C1 segment of cervical spinal cord (tissue), 14 donors: ENCODE measurements around the gene SDK2.
A peak's percentile ranks its signal among the peaks of the same experiment; 100 is the strongest.

Source experiments
- DNase-seq, 14 donors: peaks; one replicate each; lab custom pipeline; 2025; lab: John Stamatoyannopoulos, UW

The SDK2 gene

GRCh38 chr17:73561111-73561510, 83.1 kb downstream of the SDK2 start:
- DNase-seq = no peak

- no peak for DNase-seq
Measured at GRCh38 chr17:73560661-73561060, 83.6 kb downstream of the SDK2 start.

- no peak for DNase-seq
Measured at GRCh38 chr17:73559532-73559931, 84.7 kb downstream of the SDK2 start.

GRCh38 chr17:73555199-73555960, 88.9 kb downstream of the SDK2 start:
- DNase-seq = no peak

GRCh38 chr17:73554498-73554897, 89.7 kb downstream of the SDK2 start:
- DNase-seq = no peak

- DNase-seq = no peak
Measured at GRCh38 chr17:73553311-73553710, 90.9 kb downstream of the SDK2 start.

GRCh38 chr17:73552300-73553048, 91.8 kb downstream of the SDK2 start:
- DNase-seq = no peak

GRCh38 chr17:73551759-73552158, 92.5 kb downstream of the SDK2 start:
- no peak for DNase-seq

- no peak for DNase-seq
Measured at GRCh38 chr17:73551144-73551543, 93.1 kb downstream of the SDK2 start.

GRCh38 chr17:73550556-73550955, 93.7 kb downstream of the SDK2 start:
- no peak for DNase-seq

GRCh38 chr17:73549841-73550430, 94.3 kb downstream of the SDK2 start:
- DNase-seq = no peak

GRCh38 chr17:73548620-73549311, 95.5 kb downstream of the SDK2 start:
- DNase-seq = peak in 1 of 14 donors; percentile 55

- DNase-seq = no peak
Measured at GRCh38 chr17:73547790-73548189, 96.5 kb downstream of the SDK2 start.

- DNase-seq = no peak
Measured at GRCh38 chr17:73546770-73547536, 97.3 kb downstream of the SDK2 start.

- DNase-seq = no peak
Measured at GRCh38 chr17:73546114-73546513, 98.1 kb downstream of the SDK2 start.

- DNase-seq = no peak
Measured at GRCh38 chr17:73545109-73546032, 98.9 kb downstream of the SDK2 start.

- DNase-seq = no peak
Measured at GRCh38 chr17:73544333-73544732, 99.9 kb downstream of the SDK2 start.

- no peak for DNase-seq
Measured at GRCh38 chr17:73542323-73542722, 101.9 kb downstream of the SDK2 start.

- no peak for DNase-seq
Measured at GRCh38 chr17:73541561-73541981, 102.7 kb downstream of the SDK2 start.

GRCh38 chr17:73541111-73541510, 103.1 kb downstream of the SDK2 start:
- DNase-seq = no peak
